Activated CD4-positive, alpha-beta T cell treated with anti-CD3 and anti-CD28 coated beads, Interleukin-2, amount 50 U/mL, for 4 hours (primary cell): Measurements from ENCODE around the gene GABRB1.

ENCODE experiments used
- DNase-seq, 2 experiments: peaks; one replicate each; pipeline ENCODE4 v3.0.0-alpha.2; 2020

The GABRB1 gene

DNA sequence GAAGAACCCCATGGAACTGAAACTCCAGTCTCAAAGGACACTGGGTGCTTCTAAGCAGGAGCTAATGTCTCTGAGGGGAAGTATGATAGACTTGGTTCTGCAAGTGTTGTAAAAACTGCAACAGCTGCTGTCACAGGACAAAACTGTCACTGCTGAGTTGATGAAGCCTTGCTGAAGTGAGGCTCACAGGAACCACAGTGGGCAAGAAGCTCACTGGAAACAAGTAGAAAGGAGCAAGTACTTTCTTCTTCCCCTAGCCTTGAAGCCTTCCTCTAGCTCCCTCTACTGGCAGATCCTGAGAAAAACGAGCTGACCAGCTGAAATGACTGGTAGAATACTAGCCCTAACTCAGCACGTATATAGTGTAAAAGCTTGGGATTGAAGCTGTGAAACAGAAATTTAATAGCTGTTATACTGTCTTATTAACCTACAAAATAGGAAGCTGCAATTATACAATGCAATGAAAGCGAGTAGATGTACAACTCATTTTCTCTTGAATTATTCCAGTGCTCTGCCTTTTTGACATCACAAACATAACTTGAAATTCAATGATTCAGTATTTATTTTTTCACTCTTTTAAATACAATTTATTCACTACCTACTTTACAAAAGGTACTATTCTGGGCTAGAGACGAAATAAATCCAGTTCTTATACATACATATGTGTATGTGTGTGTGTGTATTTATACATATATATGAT is 91.4 kb downstream of the GABRB1 start:
- DNase-seq = peak; percentile 5 to 6

DNA sequence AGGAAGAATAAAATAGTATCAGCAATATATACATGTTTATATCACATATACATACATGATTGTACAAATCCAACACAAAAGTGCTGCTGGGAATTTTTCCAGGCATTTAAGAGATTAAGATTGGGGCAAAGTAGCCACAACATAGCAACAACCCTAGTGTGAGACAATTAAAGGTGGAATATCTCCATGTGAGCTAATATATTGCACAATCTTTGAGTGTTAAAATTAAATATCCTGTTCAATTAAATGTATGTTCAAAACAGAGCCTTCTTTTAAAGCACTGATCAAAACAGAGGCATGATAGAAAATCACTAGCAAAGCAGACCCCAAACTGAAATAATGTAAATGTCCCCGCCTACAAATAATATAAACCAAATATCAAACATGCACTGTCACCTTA is 97.6 kb downstream of the GABRB1 start:
- DNase-seq = no peak

DNA sequence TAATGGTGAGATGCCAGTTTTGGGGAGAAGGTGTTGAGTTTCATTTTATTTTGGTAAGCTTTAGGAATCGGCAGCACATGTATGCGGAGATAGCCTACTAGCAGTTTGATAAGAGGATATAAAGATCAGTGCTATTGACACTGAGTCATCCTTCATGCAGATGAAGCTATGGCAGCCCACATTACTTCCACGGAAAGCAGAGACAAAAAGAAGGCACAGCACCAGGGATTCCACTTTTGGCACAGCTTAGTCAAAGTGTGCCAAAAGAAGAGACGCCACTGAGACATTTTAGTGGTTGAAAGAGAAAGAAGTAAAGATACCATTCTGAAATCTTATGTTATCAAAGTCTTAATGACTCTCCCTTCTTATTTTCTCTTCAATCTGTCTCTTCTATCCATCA is 103.8 kb downstream of the GABRB1 start:
- no peak for DNase-seq

DNA sequence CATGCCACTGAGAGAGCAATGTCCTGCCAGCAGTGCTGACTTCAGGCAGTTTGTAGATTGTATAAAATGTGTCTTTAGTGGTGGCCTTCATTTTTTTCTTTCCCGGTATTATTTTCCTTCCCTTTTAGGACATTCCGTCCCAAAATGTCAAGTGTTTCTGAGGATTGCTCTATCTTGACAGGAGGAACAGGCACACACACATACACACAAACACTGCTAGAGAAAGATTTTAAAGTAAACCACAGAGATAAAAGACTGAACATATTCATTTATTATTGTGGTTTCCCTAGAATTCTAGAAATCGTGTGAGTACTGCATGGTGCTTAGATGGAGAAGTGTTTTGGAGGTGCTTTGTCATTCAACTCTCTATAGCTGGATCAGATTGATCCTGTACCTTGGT is 111.9 kb downstream of the GABRB1 start:
- no peak for DNase-seq

DNA sequence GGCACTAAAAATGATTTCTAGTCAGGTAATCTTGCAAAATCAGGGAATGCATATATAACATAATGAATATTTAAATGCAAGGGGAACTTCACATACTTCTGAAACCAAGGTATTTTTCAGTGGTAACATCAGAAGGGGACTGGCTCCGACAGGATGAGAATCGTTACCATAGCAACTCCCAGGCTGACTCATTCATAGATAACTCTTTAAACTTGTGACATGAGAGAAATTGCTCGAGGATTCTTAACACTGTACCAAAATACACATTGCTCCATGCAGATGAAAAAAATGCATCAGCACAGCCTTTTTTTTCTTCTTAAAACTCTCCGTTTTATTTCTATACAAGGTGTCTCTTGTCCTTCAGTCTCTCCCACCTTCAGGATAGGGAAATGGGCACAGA is 114.3 kb downstream of the GABRB1 start:
- DNase-seq = no peak

DNA sequence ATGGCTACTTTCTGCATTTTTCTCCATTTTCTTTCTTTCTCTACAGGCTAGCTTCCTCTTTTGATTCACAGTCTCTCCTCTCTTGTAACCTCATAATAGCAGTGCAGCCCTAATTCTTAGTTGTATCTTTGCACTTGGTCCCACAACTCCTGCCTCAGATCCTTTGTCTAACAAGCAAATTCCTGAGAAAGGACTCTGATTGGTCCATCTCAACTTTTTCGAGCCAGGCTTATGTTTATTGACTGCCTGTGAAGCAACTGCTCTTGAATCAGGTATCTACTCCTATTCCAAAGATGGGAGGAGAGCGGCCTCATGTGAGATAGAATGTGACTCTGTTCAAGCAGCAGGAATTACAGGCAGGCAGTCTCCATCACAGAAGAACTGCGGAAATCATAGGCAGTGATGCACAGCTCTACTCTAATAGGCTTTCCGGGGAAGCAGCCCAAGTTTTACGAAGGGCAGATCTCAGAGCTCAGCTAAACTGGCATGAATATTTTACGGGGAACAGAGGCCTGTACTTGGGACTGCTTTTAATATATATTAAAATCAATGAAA is 123.5 kb downstream of the GABRB1 start:
- no peak for DNase-seq

DNA sequence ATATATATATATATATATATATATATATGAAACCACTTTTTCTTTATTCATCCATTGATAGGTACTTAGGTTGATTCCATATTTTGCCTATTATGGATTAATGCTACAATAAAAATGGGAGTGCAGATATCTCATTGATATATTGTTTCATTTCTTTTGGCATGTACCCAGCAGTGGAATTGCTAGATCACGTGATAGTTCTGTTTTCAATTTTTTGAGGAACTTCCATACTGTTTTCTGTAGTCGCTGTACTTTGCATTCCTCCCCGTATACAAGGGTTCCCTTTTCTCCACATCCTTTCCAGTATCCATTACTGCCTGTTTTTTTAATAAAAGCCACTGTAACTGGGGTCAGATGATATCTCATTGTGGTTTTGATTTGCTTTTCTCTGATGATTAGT is 124.6 kb downstream of the GABRB1 start:
- no peak for DNase-seq

DNA sequence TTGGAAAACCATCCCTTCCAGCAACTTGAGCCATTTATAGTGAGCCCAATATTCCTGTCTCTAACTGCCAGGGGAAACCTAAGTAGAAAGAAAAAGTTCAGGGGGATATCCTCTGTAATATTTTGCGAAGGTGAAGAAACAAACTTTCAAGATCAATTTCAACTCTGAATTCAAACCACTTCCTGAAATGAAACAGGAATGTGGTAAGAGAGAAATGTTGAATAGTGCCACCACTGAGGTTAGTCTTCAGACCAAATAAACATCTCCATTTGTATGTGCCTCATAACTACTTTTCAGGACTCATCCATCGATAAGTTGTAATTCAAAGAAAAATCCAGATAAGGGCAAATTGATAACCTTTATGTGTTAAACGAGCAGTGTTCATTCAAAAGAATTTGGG is 128.7 kb downstream of the GABRB1 start:
- no peak for DNase-seq

DNA sequence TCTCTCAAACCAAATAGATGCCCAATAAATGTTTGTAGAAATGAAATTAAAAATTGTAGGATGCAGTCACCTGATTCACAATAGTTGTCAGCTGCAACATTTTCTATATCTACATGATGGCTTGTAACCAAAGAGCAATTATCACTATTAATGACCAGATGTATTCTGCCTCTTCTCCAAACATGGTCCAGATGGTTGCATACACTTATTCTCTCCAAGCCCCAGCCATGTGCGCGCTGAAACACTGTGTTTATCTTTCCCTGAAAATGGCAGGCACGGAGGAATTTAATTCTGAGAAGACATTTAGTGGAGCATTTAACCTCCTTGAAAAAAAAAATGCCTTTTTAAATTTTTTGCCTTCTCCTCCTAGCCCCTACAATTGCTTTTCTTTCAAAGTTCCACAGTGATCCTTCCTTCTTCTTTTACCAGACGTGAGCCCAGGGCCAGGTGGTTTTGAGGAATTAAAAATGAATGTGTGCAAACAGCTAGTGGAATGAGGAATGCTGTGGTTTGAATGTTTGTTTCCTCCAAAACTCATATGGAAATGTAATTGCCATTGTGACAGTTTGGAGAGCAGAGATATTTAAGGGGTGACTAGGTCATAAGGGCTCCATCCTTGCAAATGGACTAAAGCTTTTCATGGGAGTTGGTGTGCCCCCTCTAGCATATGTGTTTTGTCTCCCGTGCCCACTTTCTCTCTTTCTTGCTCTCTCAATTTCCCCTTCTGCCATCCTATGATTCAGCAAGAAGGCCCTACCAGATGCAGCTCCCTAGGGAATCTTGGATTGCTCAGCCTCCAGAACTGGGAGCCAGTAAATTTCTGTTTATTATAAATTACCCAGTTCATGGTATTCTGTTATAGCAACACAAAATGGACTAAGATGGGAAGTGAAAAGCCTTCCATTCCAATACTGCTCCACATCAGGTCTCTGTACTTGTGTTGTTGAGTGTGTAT is 136.0 kb downstream of the GABRB1 start:
- DNase-seq = no peak

DNA sequence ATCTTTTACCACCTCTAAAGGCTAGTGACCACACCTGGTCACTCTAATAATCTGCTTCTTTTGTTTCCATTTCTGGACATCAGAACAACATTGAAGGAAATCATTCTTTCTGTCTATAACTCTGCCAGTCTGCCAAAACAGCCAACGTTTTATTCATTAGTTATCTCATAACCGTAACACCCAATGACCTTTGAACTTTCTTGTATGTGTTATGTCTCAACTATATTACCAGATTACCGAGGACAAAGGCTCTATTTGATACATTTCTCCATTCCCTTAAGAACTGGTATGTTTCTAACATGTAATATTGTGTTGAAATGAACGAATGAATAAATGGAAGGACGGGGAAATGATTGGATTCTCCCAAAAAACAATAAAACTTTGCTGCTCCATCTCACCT is 152.7 kb downstream of the GABRB1 start:
- no peak for DNase-seq

DNA sequence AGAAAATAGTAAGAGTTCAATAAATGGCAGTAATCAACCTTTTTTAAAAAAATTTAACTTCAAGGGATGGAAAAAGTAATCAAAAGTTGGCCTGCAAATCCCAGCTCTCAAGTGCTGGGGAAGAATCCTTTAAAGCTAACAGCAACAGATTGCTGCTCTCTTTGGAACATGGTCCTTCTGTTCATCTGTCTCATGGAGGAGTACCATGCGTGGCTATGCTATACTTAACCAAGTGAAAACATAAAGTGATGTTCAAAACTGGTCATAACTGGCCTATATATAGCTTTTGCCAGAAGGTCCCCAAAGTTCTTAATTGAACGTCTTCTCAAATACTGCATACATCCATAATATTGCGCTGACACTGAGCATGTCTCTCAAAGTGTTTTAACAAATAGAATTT is 154.4 kb downstream of the GABRB1 start:
- no peak for DNase-seq

DNA sequence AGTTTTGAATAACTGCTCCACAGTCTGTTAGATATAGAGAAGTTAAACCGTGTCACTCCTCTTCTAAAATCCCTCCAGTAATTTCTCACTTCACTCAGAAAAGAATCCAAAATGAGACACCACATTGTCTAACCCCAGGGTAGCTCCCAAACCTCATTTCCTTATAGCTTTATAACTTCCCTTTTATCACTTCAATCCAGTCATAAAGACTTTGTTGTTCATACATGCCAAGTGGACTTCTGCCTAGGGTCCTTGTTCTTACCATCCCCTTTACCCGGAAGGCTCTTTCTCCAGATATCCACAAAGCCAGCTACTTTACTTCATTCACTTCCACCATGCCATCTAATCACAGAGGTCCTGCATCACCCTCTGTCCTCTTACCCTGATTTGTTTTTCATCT is 156.2 kb downstream of the GABRB1 start:
- DNase-seq = no peak

DNA sequence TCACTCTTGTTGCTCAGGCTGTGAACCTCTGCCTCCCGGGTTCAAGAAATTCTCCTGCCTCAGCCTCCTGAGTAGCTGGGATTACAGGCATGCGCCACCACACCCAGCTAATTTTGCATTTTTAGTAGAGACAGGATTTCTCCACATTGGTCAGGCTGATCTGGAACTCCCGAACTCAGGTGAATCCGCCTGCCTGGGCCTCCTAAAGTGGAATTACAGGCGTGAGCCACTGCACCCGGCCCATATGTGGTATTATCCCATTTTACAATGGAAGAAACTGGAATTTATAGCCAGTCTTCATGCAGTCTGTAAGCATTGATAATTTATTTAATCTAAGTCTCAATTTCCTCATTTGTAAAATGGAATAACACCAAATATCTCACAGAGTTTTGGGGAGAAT is 161.8 kb downstream of the GABRB1 start:
- no peak for DNase-seq

DNA sequence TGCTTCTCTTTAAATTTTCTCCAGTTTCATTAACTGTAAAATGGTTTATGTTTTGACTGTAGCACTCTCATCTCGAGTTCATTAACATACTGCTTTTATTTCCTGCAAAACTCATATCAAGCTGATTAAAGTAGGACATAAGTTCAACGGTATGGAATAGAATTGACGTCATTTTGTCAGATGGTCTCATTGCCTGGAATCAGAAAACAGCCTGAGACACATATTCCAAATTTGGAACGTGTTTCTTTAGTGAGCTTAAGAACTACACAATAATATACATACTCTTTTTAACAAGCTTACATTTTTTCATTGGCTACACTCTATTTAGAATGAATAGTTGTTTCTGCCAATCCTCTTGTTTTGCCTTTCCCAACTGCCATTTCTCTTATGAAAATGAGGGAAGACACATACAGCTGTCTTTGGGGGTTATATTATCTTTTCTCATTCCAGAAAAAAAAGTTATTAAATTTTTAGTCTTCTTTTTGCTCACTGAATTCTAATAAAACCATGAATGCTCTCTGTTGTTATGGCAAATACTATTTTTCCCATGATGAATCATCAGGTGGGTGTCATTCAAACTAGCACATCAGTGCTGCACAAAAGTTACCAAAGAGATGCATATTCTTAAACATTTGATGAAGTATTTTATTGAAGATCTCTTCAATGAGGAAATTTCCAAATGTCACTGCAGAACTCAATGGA is 162.8 kb downstream of the GABRB1 start:
- no peak for DNase-seq

DNA sequence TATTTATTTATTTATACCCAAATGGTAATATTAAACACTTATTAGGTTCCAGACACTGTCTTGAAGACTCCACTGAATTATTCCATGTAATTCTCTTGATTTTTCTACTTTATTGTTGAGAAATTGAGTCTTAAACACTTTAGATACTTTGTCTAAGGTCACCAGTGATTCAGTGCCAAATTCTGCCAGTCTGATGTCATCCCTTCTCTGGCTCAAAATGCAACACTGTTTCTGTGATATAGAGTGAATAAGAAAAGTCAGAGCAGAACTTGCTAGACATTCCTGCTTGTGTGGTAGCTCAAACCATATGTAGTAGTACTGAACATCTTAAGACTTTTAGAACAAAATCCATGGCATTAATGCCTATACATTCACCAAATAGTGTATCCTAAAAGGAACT is 164.3 kb downstream of the GABRB1 start:
- no peak for DNase-seq

DNA sequence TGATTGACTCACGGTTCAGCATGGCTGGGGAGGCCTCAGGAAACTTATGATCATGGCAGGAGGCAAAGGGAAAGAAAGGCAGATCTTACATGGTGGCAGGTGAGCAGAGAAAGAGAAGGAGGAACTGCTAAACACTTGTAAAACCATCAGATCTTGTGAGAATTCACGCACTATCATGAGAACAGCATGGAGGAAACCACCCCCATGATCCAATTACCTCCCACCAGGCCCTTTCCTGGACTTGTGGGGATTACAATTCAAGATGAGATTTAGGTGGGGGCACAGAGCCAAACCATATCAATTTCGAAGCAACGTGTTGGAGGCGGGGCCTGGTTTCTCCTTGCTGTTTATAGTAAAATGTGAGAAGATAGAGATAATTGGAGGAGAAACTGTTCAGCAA is 167.4 kb downstream of the GABRB1 start:
- no peak for DNase-seq

DNA sequence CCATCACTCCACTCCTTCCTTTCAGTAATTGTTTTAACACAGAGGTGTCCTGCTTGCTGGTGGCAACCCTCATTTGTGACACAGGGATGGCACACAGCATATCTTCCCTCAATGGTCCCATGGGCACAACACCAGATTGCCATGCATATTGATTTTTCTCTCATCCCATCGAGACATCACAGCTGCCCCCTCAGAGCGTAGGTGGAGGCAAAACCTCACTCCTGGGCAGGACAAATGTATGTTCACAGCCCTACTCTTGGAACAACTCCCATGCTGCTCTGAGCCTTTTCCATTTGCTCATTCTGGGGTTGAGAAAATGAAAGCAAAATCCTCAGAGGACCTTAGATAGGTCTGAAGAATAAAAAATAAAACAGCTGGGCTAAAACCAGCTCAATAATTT is 172.2 kb downstream of the GABRB1 start:
- no peak for DNase-seq

DNA sequence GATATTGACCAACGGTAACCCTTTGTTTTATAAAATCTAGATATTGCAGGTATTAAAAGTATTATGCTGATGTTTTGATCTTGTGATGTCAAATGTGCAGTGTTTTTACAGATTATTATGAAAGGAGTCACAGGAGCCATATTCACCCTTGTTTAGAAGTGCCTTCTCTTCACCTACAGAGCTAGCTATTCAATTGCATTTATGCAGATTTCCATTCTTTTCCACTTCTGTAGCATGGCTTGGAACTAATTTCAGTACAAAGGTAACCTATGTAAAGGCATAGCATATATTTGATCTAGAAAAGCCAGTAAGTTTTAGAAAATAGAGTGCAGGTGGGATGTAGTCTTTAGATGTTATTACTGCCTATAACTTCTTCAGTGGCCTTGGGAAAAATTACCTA is 176.2 kb downstream of the GABRB1 start:
- DNase-seq = no peak

DNA sequence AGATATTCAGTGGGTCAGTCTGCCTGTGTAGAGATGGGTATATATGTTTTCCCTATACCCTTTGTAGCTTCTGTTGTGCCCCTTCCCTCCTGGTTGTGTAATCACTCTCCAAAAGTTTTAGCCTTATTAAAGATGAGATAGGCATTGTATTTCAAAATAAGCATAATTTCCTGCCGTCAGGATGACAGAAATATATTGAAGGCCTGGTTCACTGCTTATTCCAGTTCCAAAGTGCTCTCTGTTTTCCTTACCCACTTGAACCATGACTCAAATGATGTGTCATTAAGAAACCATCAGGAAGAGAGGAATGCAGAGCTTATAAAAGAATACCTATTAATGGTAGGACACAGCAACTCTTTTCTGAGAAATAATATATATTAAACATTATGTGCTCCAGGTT is 178.5 kb downstream of the GABRB1 start:
- DNase-seq = no peak

DNA sequence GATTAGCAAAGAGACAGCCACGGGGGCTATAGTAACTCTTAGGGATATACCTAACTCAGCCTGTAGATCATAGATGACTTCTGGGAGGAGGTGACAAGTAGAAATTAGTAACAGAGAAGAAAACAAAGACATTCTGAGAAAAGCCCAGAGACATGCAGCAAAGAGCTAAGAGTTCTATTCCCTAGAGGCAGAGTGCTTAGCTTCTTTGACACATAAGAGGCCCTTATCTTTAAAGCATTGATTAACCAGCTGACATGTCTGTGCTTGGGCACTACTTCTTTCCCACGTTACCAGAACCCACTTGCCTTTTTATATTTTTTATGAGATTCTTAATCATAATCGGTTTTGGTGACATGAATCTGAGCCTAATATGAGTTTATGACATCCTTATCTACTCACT is 179.5 kb downstream of the GABRB1 start:
- no peak for DNase-seq

DNA sequence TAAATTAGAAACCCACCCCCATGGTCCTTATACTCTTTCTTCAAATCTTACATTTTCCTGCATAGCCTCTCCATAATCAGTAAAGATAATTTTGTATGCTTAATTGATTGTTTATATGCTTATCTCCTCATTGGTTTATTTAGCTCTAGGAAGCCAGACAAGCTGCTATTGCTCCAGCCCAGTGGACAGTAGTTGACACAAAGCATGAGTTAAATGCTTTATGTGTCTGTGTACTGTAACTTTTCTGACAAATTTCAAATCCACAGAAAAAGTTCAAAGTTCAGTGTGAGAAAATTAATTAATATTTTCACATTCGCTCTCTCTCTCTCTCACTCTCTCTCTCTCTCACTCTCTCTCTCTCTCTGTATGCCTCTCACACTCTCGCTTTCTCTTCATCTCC is 181.7 kb downstream of the GABRB1 start:
- DNase-seq = no peak

DNA sequence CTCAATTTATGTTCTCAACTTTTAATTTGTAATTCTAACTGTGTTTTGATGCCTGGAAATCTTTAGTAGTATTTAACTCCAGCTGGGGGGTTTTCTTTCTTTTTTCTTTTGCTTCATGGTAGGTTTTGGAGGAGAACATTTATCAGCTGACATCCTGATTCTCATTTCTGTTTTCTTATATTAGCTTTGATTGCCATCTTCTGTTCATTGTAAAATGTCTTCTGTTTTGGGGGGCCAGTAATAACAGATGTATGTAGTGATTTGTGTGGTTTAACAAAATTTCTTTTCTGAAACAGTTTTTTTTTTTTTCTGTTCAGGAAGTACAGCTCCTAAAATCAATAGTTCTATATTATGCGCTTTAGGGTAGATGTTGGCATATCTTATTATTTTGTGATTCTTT is 182.2 kb downstream of the GABRB1 start:
- DNase-seq = no peak

DNA sequence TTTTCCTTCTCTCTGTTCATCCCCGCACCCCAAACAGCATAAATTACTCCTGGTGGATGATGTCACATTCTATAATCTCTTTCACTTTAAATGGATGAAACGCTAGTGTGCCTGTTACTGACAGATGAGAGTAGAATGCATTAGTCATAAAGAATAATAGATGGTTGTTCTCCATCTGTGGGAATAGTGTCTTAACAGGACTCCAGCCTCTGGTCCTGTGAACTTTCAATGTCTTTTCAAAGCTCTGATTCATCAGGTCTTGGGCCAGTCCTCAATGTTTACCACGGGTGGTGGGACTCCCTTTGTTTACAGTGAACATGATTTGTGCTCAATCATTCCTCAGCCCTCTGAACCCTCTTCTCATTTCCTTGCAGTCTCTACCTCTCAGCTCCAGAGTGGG is 182.6 kb downstream of the GABRB1 start:
- DNase-seq = no peak

DNA sequence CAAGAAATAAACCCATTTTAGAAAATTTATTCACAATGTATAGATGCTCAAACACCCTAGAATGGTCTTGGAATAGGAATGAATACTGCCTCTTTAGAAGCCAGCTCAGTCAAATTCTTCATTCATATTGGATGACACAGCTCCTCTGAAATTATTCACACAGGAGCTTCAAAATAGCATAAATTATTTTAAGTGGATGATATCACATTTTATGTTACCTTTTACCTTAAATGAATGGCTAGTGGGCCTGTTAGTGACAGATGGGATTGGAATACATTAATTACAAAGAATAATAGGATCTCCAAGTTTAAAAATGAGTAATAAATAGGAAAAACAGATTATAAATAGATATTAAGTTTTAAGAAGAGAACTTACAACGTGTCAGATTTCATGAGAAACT is 184.4 kb downstream of the GABRB1 start:
- no peak for DNase-seq
